Inflammatory macrophage treated with lipopolysaccharide for 4 hours (primary cell): ENCODE data around the gene ETNPPL.

Experiments used
- DNase-seq: peaks from one replicate; pipeline ENCODE4 v3.0.0-alpha.2; 2020

ETNPPL gene

DNA sequence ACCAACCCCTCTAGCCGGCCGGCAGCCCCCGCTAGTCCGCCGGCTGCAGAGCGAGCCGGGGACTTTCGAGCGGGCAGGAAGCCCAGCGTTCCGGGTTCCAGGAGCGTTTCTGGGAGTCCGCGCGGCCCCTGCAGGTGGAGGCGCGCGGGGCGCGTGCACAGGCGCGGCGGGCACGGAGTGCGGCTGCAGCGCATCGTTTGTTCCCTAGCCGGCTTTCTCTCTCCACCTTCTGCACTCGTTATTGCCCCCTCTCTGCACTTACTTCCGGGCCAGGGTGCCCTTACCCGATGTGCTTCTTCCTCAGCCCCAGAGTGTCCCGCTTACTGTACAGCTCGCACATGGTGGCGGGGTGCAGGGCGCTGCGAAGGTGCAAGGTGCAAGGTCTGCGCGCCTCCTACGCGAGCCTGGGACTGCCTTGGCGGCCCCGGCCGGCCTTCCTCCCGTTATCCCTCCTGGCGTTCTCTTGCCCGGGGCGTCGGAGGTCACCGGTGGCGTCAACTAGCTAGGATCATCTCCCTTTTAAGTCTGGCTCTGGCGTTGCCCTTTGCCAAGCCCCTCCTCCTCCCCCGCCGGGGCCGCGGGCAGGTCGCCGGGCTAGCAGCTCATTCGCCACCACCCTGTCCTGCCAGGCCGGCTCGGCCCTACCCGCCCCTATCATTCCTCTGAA, at the start of gene ETNPPL:
ETNPPL (minus strand) TSS at position 495 of the 667 bp plus-strand sequence; CDS start at position 340, 155 bp downstream.
- no peak for DNase-seq

DNA sequence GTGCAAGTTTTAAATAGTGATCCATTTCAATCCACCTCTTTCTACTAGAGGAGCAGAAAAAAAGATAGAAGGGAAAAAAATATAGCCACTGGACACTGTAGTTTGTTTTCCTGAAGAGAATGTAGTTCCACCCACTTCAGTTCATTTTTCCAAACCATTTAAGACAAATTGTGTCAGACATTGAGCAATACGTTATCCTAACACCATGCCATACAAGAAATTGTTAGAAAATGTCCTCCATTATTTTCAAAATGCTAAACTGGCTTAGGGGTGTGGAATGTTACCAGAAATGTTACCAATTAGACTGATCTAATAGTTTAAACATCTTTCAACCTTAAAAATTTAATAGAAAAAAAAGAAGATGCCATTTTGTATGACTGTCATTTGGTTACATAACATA, 48.6 kb upstream of the ETNPPL start:
- DNase-seq: no peak

DNA sequence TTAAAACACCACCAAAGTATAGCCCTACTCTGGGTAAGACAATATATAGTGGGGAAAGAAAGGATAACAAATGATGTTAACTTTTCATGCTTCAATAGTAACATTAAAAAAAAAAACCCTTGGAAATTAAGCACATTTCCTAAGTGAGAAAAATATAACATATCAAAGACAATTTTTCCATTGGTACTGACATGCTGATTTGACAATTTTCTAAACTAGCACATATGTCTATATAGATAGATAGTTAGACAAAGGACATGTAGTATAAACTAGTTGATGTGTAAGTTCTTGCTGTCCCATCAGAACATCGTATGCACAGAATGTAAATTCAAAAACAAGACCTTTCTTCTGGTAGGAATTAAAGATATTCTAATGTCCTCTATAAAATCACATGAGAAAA, 47.2 kb upstream of the ETNPPL start:
- no peak for DNase-seq

DNA sequence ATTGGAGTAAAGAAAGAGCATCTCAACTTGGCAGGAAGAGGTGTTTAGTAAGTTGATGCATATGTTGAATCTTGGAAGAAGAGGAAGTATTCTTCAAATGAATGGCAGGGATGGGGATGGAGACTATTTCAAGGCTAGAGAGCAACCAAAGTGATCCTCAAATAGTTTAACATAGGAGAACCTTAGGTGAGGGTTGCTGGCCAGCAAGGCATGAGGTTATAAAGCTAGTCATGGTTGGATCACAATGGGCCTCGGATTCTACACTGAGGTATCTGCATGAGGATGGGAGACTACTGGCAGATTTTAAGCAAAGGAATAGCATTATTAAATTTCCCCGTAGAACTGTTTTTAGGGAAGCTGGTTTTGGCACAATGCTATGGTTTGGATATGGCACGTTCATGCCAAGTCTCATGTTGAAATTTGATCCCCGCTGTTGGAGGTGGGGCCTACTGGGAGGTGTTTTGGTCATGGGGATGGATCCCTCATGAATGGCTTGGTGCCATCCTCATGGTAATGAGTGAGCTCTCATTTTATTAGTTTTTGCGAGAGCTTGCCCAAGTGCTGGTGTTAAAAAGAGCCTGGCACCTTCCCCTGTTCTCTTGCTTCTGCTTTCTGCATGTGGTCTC, 41.9 kb upstream of the ETNPPL start:
- no peak for DNase-seq

DNA sequence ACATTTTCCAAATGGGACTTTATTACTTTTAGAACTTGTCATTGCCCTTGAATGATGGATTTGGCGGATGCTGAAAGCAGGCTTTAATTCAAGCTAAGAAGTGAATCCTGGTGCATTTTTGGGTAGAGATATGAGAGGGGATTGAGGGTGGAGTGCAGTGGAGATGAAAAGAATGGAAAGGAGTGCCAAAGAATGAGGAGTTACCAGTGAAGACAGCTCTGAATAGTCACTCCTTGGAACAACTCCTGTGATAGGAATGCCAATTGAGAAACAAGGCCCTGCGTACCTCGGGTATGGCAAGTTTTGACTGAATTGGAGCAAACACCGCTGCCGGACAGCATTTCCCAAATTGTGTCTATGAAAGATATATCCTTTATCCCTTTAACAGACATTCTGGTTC, 36.5 kb upstream of the ETNPPL start:
- DNase-seq: no peak

DNA sequence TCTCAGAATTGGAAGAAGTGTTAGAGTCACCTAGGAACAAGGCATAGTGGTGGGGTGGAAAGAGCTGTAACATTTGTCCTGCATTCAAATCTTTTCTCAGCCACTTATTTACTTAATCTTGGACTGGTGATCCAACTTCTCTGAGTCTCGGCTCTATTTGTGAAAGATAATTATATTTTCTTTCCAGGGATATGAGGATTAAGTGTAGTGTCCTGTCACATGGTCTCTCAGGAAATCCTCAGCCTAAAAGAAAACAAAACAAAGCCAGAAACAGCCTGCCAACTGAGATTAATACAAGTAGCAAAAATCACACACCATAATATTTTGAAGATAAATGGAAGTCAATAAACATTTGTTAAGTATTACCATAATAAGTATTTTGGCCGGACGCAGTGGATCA, 33.3 kb upstream of the ETNPPL start:
- DNase-seq: no peak

DNA sequence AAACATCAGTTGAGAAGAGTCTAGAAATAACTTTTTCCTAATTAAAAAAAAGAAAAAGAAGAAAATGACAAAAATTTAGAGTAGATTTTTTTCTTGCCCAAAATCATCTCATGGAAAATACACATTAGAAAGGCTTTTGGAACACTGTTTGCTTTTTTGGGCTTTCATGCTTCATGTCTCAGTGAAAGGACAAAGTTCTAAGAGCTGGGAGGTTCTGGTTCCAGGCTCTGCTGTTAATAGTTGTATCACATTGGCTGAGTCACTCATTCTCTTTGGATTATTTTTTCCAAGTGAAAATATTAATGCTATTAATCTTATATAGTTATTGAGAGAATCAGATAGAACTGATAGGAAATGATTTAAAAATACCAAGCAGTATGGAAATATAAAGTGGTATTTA, 32.9 kb upstream of the ETNPPL start:
- DNase-seq: no peak

DNA sequence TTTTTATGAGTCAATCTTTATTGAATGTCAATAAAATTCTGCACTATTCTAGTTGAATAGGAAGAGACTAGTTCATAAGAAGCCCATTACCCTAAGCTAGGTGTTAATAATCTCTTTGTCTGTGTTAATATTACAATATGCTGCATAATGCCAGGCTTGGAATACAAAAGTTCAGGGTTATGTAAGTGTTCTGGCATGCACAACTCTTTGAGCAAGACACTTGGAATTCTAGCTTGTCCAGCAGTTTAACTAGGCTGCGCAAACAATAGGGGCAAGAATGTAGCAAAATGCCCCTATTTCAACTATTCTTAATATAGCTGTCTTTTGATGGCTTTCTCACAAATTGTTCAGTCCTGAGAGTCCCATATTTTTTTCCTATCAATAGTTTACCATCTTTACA, 31.3 kb upstream of the ETNPPL start:
- DNase-seq: no peak

DNA sequence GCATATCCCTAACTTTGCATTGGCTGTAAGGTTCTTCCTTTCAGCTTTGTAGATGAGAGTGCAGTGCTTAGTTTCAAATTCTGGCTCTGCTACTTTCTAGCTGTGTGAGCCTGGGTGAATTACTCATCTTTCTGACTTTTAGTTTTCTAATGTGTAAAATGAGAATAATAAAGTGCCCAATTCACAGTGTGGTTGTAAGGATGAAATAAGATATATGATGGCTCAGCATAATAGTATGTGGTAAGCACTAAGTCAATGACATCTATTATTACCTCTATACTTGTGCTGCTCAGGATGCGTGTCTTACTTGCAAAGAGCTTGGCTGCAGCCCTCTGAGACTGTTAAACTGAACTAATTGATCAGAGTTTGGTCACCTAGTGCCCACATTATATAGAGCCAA, 30.6 kb upstream of the ETNPPL start:
- DNase-seq: no peak

DNA sequence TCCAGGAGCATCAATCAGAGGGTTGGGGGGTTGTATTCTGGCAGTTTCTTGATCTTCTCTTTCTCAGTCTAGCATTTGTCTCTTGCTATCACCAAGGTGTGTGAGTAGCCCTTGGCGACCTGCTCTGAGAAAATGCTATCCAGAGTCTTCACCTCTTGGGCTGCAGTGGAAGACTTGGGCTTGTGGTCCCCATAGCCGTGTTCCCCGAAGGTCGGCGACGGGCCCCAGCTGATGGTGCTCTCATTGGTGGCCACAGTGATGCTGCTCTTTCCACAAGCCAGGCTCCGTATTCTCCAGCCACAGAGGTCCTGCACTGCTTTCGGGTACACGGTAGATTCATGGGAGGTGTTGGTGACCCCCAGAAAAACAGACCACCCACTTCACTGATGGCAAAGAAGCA, 25.9 kb upstream of the ETNPPL start:
- no peak for DNase-seq

DNA sequence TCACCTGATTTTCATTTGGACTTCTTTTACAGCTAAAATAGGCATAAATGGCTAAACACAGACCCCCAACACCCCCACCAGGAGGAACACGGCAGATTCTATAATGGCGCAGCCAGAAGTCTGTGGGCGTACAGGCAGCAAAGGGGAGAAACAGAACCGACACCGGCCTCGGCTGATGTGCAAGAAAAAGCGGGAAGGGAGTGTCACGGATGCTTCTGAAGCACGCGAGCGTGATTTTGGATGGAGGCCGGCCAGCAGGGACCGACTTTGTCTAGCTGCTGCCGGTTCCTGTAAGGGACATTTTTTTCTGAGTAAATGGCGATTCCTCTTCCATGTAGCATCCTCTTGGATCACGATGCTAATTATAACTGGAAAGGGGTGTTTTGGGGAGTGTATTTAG, 24.9 kb upstream of the ETNPPL start:
- DNase-seq: no peak

DNA sequence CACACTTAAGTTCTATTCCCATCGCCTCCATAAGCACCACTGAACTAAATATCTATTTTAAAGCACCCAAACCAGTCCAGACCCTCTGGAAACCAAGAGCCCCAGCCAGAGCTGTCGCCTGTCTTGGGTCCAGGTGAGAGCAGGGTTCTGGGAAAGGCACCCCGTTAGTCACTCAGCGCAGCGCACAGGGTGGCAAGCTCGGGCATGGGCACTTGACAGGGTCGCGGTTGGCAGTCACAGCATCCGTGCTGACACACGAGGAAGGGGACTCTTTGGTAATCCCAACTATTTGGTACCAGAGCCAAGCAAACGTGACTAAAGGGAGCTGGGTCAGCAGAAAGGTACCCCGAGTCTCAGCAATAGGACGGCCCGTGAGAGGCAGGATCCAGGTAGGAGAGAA, 24.3 kb upstream of the ETNPPL start:
- no peak for DNase-seq

DNA sequence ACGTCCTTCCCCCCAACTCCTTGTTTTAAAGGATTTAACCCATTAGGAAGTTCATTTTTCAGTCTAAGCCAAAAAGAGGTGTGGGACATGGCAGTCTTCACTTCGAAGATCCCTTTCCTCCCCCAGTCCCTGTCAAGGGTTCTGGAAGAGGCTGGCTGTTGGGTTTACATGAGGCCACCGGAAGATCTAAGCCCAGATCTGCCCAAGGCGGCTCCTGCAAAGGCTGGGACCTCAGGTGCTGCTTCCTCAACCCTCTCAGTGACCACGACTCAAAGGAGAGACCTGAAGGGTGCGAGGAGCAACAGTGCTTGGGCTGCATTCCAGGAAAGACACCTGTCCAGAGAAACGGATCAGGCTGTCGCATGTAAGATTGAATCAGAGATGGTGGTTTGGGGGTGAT, 23.5 kb upstream of the ETNPPL start:
- no peak for DNase-seq

DNA sequence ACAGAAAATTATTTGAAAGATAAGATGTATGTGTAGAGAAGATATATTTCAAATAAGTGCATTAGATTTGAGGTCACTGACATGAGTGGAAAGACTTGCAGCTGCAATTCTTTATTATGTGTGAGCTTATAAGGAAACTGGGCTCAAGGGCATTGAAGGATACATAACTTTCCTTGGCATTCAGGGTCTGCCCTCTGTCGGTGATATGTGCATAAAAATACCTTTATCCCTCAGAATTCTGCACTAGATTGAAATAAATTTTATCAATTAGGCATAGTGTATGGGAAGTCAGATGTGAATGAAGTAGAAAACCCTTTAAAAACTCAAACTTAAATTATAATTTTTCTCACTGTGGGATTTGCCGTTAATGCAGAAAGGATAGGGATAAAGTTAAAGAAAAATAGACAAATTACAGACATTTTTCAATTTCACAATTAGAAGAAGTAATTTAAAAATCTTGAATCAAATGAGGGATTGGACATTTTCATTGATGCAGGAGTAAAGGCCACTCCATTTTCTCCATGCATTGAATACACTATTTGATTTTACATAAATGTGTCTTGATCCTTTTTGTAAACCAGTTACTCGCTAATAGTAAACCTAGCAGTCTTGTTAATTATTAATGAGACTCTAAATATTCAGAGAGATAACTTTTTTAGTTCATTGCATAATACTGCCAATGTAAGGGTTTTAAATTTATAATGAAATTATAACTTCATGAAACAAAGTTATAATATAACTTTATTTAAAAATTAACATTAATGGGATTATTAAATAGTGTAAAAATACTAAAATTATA, 21.0 kb upstream of the ETNPPL start:
- DNase-seq: no peak

DNA sequence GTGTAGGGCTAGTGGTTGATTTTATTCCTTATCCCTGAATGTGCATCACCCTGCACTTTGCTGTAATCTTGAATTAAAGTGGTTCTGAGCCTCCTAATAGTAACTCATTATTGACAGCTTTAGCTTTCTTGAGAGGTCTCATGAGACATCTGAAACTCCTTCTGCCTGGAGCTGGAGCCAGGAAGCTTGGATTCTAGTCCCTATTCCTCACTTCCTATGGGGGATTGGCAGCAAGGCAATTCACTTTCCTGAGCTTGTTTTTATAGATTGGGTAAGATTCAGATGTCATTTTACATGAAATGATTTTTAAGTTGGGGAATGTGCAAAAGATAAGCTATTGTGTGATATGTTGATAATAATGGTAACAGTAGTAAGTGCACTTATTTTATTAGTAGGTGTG, 17.1 kb upstream of the ETNPPL start:
- no peak for DNase-seq

DNA sequence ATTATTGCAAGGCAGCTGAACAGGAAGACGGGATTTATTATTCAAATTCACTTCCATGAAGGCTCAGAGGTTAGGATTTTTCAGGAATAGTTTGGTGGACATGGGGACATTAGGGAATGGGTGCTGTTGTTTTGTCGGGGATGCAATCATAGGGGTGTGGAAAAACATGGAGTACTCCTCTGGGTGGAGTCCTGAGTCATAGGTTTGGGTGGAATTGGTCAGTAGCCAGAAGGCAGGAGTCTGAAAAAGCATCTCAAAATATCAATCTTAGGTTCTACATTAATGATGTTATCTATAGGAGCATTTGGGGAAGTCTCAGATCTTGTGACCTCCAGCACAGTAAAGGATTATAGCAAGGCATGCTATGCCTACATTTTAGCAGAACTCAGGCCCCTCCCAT, 14.5 kb upstream of the ETNPPL start:
- no peak for DNase-seq

DNA sequence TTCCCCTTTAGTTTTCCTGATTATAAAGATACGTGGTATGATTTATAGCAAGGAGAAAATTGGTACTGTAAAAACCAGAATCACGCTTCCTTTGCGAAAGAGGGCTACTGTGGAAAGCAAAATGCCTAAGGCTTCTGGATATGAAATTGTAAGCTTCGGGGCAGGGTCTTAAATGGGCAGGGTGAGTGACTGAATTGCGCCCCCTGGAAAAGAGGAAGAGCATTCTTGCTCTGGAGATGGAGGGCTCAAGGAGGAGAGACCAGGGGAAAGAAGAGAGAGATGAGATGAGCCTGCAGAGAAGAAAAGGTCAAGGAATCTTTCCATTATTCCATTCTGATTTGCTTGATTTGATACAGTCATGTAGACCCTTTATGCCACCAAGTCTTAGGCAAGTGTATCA, 13.1 kb upstream of the ETNPPL start:
- no peak for DNase-seq

DNA sequence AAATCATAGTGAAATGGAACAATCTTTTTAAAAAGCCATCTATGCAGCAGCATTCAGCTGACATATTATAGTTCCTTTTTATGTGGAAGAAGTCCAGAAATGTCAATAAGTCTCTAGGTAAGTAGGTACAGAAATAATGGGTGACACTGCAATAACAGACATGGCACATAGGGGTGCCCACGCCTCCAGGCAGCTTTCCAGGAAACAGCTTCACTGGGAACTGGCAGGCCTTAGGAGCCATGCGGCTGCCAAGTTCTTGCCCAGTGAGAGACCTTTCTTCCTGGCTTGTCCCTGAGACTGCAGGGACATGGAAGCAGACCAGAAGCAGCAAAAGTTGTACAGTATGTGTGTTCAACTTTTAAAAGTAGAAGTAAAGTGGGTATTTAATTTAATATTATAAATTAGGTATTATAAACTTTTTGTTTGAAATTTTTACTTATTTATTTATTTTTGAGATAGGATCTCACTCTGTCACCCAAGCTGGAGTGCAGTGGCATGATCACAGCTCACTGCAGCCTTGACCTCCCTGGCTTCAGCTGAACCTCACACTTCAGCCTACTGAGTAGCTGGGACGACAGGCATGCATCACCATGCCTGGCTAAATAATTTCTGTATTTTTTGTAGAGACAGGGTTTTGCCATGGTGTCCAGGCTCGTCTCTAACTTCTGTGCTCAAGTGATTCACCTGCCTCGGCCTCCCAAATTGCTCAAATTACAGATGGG, 12.1 kb upstream of the ETNPPL start:
- no peak for DNase-seq

DNA sequence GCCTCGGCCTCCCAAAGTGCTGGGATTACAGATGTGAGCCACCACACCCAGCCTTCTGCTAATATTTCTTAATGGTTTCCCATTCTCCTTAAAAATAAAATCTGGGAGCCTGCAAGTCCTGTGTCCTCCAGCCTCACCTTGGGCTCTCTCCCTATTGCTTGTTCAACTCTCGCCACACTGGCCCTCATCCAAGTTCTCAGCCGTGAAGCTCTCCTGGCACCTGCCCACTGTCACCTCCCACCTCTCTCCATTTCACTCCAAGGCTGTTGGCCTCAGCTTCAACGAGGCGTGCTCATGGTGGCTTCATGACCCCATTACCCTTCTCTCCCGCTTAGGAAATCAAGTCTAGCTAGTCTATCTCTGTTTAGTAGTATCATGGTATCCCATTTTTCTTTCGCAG, 9.5 kb upstream of the ETNPPL start:
- DNase-seq: no peak

DNA sequence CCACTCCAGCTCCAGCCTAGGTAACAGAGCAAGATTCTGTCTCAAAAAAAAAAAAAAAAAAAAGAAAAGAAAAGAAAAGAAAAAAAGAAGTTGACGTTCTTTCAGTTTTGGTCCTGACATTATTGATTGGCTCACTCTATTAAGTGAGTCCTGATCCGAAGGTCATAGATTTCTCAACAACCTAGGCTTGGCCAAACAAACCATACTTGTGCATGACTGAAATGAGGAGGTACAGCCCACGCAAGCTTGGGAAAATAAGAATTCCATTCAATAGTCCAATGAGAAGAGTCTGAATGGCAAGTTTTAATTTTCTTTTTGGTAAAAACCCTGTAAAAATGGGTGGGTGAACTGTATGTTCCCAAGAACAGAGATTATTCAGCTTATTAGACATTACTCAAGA, 3.2 kb upstream of the ETNPPL start:
- DNase-seq: no peak

DNA sequence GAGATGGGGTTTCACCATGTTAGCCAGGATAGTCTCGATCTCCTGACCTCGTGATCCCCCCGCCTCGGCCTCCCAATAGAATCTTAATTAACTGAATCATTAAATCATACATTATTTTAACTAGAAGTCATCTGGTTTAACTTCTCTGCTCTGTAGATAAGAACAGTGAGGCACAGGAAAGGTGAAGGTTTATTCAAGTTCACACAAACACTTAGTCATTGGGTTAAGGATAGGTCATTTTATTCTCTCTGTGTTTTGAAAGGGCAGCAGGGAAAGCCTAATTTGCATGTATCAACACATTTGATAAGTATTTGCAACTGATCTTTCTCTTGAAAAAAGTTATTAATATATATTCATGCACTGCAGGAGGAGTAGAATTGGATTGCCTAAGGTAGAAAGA, 1.1 kb upstream of the ETNPPL start:
- DNase-seq: no peak

DNA sequence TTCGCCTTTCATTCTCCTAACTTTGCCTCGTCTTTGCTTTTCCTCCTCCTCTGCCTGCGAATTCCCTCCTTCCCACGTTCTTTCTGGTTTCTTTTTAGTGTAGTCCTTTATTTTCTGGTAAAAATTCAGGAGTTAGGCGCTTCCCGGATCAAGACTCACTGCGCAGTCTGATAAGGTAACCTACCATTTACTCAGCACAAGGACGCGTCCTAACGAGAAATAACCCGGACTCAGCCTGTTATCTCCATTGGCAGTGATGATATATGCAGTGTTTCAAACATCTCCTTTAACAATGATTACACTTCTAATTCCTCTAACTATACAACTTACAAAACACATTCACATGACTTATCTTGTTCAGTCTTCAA, 357 bp upstream of the ETNPPL start:
- DNase-seq: no peak

DNA sequence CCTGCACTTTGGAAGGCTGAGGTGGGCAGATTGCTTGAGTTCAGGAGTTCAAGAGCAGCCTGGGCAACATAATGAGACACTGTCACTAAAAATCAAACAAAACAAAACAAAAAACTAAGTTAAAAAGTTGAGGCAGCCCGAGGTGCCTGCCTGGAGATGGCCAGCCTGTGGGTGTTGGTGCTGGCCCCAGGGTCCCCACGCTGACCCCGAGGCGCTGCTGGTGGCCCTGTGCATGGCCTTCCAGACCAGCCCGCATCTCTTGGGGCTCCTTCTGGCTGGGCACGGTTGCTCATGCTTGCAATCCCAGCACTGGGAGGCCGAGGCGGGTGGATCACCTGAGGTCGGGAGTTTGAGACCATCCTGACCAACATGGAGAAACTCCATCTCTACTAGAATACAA, 4.4 kb downstream of the ETNPPL start:
- no peak for DNase-seq

DNA sequence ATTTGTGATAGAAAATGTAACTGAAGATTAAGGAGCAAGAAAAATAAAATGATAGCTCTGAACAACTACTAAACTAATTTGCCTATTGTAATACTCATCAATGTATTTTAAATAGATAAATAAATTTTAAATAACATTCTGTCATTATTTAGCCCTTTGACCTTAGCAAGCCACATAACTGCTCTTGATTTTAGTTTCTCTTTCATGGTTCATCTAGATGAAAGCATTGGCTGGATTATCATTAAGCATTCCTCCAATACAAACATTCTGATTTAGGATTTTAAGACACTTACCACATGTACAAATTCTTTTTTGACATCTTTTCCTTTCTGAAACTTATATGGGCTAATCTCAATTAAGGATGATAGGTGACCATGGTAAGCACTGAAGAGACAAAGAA, 8.5 kb downstream of the ETNPPL start:
- no peak for DNase-seq
